HG03575 (cell line): ENCODE data around the gene ALKBH8.
A peak's percentile ranks its signal among the peaks of the same experiment; 100 is the strongest.

Experiments used
- ATAC-seq: cut with Tn5 transposase; IDR thresholded peaks from one replicate; pipeline ENCODE4 v1.9.1; 2021; ENCODE audit not compliant: unreplicated experiment, insufficient number of reproducible peaks, low FRiP score; ENCODE audit errors: extremely low read depth

The ALKBH8 gene, protein sequence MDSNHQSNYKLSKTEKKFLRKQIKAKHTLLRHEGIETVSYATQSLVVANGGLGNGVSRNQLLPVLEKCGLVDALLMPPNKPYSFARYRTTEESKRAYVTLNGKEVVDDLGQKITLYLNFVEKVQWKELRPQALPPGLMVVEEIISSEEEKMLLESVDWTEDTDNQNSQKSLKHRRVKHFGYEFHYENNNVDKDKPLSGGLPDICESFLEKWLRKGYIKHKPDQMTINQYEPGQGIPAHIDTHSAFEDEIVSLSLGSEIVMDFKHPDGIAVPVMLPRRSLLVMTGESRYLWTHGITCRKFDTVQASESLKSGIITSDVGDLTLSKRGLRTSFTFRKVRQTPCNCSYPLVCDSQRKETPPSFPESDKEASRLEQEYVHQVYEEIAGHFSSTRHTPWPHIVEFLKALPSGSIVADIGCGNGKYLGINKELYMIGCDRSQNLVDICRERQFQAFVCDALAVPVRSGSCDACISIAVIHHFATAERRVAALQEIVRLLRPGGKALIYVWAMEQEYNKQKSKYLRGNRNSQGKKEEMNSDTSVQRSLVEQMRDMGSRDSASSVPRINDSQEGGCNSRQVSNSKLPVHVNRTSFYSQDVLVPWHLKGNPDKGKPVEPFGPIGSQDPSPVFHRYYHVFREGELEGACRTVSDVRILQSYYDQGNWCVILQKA

GRCh38 chr11:107565219-107565937 lies at the start of gene ALKBH8:
ALKBH8 (minus strand) TSS chr11:107565735; CDS start chr11:107560893, 4,842 bp downstream.
- peak; percentile 34 for ATAC-seq

DNA sequence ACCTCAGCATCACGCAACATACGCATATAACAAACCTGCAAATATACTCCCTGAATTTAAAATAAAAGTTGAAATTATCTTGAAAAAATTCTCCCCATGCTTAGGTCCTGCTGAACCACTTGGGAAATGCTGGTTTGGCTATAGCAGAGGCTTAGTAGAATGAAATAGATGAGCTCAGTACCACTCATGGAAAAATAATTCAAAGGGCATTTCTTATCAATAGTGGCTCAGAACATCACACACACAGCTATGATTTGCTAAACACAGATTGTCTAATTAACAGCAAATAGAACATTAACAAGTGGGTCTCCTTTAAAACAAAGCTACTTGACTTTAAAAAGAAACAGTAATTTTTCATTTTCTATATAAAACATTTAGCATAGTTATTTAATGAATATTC lies 46.9 kb upstream of the ALKBH8 start:
- no peak for ATAC-seq

DNA sequence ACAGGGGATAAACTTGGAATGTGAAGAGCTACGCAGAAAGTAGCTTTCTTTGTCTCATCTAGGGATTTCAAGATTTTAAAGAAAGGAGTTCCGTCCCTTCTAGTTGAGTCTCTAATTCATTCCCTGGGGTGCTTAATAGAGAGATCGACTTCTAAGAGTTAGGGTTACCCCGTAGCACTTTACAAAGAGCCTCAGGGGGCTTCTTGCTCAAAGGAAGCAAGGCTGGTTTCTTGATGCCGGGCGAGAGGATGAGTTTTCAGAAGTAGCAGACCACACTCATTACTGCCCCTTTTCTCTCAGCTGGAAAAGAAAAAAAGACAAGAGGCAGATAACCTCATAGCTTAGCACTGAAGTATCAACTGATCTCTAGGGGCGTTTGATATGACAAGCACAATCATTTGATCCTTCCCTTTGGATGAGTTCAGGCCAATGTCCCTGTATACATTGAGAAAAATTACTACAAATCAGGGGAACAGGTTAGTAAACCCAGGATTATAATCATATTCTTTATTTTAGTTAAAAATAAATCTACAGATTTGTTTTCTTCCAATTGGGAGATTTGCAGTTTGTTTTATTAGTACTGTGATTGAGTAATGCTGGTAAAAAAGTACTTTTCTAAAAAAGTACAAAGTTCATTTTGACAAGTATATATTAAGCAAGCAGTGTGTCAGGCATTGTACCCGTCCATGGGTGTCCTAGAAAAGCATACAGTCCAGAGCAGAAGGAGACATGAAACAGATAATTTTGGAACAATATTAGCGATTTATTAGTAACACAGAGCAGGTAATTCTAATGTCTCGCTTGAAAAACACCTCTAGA lies 44.1 kb upstream of the ALKBH8 start:
- no peak for ATAC-seq

DNA sequence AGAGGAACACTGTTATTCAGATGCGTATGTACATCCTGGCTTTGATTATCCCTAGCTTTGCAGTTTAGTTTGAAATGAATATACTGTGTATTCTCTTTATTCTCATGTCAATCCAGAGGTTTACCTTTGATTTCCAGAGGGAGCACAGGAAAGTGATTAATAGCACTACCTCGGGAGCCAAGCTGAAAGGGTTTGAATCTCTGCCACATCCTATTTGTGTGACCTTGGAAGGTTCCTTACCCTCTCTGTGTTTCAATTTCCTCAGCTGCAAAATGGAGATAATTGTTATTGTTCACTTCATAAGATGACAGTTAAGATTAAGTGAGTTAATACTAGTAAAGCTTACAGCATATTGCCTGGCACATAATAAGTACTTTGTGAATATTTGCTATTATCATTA lies 43.3 kb upstream of the ALKBH8 start:
- no peak for ATAC-seq

DNA sequence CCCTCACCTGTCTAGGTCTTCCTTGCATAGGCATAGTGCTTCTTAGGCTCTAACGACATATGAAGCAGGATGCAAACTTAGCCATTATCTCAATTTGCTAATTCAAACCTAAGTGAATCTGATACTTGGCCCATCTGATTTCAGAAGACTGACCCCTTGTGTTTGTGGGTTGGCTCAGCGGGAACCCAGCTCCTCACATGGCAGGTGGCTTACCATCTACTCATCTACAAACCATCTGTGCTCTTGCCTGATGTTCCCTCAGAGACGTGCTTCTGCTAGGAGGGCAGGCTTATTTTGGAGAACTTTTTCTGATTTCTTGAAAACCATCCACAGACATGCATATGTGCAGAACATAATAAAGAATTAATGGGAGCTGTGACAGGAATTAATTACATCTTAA lies 40.6 kb upstream of the ALKBH8 start:
- ATAC-seq, result no peak

DNA sequence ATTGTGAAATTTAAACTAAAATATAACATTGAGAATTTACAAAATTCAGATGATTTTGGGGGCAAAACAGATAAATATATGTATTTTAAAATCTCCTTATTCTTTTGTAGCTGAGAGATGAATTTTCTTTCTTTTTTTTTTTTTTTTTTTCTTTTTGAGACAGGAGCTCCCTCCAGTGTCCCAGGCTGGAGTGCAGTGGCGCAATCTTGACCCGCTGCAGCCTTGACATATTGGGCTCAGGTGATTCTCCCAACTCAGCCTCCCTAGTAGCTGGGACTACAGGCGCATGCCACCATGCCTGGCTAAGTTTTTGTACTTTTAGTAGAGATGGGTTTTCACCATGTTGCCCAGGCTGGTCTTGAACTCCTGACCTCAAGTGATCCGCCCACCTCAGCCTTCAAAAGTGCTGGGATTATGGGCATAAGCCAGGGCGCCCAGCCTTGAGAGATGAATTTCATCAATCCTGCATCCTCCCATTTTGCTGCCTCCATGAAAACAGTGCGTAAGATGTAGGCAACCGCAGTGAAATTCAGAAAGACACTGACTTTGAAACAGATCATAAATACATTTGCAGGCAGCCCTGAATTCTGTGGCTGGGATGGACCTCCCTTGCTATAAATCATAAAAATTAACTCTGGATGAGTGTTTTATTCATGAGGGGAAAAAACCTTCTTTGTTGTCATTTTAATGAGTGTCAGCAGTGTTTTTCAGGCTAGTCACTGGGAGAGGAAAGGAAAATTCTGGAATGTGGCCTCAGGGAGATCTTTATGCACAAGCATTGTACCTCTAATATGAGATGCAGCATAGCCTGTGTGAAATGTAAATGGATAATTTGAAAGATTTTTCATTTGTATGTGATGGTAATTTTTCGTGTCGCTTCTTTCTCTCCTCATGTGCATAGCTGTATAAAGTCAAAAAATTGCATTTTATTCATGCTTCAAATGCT lies 39.8 kb upstream of the ALKBH8 start:
- no peak for ATAC-seq

DNA sequence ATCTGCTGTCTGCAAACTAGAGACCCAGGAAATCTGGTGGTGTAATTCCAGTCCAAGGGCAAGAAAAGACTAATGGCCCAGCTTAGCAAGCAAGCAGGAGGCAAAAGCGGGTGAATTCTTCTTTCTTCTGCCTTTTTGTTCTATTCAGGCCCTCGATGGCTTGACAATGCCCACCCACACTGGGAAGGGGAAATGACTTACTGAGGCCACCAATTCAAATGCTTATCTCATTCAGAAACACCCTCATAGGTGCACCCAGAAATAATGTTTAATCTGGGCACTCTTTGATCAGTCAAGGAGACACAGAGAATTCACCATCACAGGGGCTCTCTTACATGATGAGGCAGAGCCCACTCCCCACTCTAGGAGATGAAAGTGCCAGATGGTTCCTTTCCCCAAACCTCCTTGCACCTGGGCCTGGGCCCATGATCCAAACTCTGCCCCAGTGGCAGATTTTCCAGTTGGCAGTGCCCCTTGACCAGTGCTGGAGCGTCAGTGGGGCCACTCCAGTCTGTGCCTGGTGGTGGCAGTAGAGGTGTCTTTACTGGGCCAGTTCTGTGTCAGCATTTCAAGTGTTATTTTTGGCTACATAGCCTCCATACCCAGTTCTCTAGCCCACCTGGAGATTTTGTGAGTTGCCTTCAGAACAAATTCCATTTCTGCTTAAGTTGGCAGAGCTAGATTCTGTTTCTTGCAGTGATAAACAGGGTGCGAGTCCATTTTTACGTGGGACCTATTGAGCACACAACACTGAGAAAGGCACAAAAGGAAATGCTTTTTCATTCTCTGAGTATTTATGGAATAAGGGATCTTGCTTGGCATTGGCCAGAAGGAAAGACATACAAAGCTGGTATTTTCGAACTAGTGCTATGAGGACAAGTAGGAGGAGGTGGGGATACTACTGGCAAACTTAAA lies 32.9 kb upstream of the ALKBH8 start:
- ATAC-seq, result no peak

DNA sequence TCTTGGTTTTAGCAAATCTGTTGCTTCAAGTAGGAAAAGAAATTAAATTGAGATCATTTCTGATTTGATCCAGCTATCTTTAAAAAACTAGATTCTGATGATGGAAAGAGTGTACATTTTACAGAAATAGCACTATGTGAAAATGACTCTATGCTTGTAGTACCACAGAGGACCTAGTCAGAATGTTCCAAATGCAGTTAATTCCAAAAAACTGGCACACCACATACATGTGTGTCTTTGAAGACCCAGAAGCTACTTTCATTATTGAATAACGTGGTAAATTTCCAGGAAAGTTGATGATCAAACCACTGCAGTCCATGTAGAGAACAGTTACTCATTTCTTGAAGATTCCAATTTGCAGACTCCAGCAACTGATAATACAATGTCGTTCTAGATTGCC lies 29.2 kb upstream of the ALKBH8 start:
- no peak for ATAC-seq

GRCh38 chr11:107593951-107594350 lies 28.4 kb upstream of the ALKBH8 start:
- ATAC-seq, result no peak

DNA sequence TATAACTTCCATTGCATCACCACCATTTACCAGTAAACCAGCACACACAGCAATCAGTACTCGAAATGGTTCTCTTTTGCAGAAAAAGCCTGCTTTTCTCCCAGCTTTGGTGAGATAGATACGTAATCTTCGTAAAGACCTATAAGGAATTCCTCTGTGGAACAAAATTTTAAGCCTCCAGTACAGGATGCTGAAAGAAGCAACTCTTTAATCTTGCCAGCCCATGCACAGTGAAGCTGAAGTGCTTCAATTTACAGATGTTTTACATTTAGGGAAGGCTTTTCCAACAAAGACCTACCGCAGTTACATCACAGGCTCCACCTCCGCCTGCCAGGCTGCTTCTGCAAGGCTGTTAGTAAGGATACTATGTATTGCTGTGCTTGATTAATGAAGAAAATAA lies 27.3 kb upstream of the ALKBH8 start:
- ATAC-seq, result no peak

DNA sequence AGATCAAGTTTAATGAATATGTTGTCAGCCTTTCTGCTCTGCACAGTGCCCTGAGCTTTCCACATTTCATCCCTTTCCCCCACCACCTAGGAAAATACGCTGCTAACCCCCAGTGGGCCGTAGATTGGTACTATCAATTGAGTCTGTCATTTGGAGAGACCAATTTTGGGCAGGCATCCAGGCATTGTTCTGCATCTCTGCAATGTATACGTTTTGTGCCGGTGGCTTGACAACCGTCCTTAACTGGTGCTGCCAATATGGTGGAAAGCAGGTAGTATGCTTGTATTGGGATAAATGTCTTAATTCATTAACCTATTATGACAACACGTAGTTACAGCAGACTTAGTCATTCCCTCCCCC lies 26.7 kb upstream of the ALKBH8 start:
- ATAC-seq, result no peak

DNA sequence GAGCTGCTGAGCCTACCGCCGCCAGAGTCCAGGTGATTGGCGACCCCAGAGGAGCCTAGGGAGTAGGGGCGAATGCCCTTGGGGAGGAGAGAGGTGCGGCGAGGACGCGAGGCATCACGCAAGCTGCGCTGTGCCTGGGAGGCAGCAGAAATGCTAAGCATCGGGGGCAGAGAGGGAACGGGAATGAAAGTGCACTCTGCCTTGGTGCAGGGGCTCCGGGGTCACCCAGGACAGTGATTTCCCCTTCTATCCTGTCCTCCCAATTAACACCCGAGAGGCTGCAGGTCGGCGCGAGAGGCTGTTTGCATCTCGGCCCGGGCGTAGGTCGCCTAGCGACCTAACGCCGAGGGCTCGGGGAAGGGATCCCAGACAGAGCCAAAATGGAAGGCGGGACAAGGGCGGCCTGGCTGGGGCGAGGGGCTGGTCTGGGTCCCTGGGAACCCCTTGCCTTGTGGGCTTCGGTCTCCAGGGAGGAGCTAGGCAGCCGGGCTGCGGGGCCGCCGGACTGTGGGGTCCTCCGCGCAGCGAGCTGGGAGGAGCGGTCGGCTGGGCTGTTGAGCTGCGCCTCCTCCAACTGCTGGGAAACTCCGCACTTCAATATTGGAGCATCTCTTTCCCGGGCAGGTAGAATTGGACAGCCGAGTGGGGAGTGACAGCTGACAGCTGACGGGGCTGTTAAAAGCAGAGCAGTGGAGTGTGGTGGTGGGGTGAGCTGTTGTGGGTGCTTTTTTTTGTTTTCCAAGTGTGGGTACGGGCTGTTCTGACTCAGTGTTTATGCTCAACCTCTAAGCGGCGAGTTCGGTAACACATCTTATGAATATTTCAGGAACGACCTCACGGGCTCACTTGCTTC lies 26.1 kb upstream of the ALKBH8 start:
- ATAC-seq, result no peak

GRCh38 chr11:107590460-107591377 lies 25.2 kb upstream of the ALKBH8 start, which contains the start of gene ELMOD1:
ELMOD1 (plus strand) TSS chr11:107591147; CDS start chr11:107618190, 27,043 bp downstream.
- no peak for ATAC-seq

DNA sequence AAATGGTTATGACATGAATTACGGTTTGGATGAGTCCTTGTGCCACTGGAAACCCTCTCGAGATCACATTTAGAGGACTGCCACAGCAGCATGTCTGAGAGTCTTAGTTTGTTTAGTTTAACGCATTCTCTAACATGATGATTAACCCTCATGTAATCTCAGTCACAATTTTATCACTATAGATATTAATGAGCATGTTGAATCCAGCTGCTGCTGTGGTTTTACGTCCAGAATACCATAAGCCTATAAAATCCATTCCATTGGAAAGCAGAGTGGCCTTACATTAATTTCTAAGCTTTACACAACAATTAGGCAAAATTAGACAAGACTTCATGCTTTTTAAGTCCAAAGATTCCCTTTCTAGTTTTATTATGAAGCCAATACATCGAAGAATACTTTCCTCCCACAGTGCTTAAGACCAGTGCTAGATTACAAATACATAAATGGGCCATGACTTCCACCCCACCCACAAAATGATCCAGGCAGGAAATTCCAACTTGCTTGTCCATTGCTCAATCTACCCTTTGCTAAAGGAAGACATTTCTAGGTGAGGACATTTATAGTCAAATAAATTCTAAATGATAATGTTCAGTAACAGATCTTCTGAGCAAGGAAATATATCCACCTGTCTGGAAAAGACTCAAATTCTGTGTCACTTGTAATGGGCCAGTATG lies 21.9 kb upstream of the ALKBH8 start:
- no peak for ATAC-seq
